ENCODE measurements around the gene SHH.

DNA sequence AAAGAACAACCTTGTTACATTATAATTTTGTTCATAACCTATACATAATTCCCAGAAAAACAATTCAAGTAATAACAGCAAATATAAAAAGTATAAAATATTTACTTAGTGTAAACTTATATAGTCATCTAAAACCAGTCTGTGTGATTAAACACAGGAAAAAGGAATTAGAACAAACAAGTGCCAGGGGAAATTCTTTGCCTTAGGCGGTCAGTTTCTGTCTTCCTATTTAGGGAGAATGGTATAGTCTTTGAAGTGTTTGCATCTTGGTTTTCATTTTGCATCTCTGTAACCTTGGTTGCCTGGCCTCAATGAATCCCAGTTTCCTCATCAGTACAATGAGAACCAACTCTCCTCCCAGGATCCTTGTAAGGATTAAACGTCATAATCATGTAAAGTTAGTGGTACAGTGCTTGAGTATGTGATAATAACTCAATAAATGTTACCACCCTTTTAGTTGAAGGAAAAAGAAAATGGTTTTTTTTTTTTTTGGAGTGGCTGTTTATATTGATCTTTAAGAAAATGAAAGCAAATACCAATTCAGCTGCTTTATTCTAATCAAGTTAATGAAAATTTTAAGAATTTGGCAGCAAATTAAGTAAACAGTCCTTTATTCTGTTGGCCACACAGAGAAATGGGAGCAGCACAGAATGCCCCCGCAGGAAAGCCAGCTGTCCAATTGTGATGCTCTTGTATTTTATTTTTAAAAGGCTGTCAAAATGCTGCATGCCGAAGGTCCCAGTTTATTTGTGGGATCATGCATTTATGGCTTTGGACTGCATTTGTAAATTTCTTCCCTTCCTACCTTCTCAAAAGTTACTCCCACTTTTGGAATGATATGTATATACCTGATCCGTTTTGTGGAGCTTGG lies 61.8 kb downstream of the SHH start:
- no peak for TF ChIP-seq ZNF274 (IDR thresholded peaks at IDR 0.05; ENCODE audit: low read length)
- TF ChIP-seq ZNF274 (tag by site-specific recombination; IDR thresholded peaks at IDR 0.05; ENCODE audit: borderline replicate concordance), result no peak
- no peak for TF ChIP-seq KLF10 (tag by site-specific recombination; IDR thresholded peaks at IDR 0.05)
- TF ChIP-seq ZNF610 (tag by site-specific recombination; IDR thresholded peaks at IDR 0.05; ENCODE audit: borderline replicate concordance), result no peak
- TF ChIP-seq CTCF (tag by site-specific recombination; IDR thresholded peaks at IDR 0.05), result no peak
- no peak for TF ChIP-seq YY1 (tag by site-specific recombination; IDR thresholded peaks at IDR 0.05)
- TF ChIP-seq ZNF350 (tag by site-specific recombination; IDR thresholded peaks at IDR 0.05), result no peak
- no peak for TF ChIP-seq KLF1 (tag by site-specific recombination; IDR thresholded peaks at IDR 0.05)
- TF ChIP-seq ZNF549 (tag by site-specific recombination; IDR thresholded peaks at IDR 0.05), result no peak
- no peak for TF ChIP-seq ZFP41 (tag by site-specific recombination; IDR thresholded peaks at IDR 0.05; ENCODE audit: borderline replicate concordance)
- no peak for TF ChIP-seq ZNF335 (tag by site-specific recombination; conservative IDR thresholded peaks at IDR 0.05)
